ENCODE data around the gene C4B.
"Not testable (repeated sequence)": the region's sequence is repeated elsewhere in the genome, so short reads cannot be mapped to it uniquely, and the experiment has no call there.

Gene C4B

GRCh38 chr6:32037598-32038524 is 23.3 kb downstream of the C4B start, which contains the start of gene CYP21A2:
TSS of gene CYP21A2 (plus strand) at chr6:32038415. CDS start at chr6:32038423, 8 bp downstream.
- not testable (repeated sequence) for DNase-seq

- not testable (repeated sequence) for DNase-seq
These were observed 24.3 kb downstream of the C4B start for GRCh38 chr6:32038878-32039277.

GRCh38 chr6:32039321-32040274 is 25.0 kb downstream of the C4B start:
- DNase-seq, result not testable (repeated sequence)

- DNase-seq, result not testable (repeated sequence)
These were observed 25.9 kb downstream of the C4B start for GRCh38 chr6:32040299-32041049.

GRCh38 chr6:32041050-32041321 is 26.4 kb downstream of the C4B start:
- not testable (repeated sequence) for DNase-seq

- DNase-seq, result not testable (repeated sequence)
These were observed 26.8 kb downstream of the C4B start for GRCh38 chr6:32041385-32041784.

- DNase-seq, result not testable (repeated sequence)
These were observed 27.7 kb downstream of the C4B start for GRCh38 chr6:32042276-32042675.

GRCh38 chr6:32043589-32044380 is 29.2 kb downstream of the C4B start:
- not testable (repeated sequence) for DNase-seq

GRCh38 chr6:32044916-32045315 is 30.3 kb downstream of the C4B start:
- not testable (repeated sequence) for DNase-seq

GRCh38 chr6:32045811-32046449 is 31.3 kb downstream of the C4B start:
- no peak for DNase-seq

GRCh38 chr6:32046450-32047083 is 32.0 kb downstream of the C4B start:
- DNase-seq, result no peak

GRCh38 chr6:32047084-32047478 is 32.5 kb downstream of the C4B start:
- DNase-seq, result no peak

GRCh38 chr6:32047539-32047854 is 32.9 kb downstream of the C4B start:
- DNase-seq, result no peak

GRCh38 chr6:32047855-32048766 is 33.5 kb downstream of the C4B start:
- peak; percentile 47 to 64 for DNase-seq

- DNase-seq, result not testable (repeated sequence)
These were observed 34.6 kb downstream of the C4B start for GRCh38 chr6:32049149-32049548.

GRCh38 chr6:32049736-32050135 is 35.1 kb downstream of the C4B start:
- not testable (repeated sequence) for DNase-seq

GRCh38 chr6:32050562-32050961 is 36.0 kb downstream of the C4B start:
- no peak for DNase-seq

GRCh38 chr6:32052626-32053025 is 38.0 kb downstream of the C4B start:
- not testable (repeated sequence) for DNase-seq

- DNase-seq, result not testable (repeated sequence)
These were observed 38.7 kb downstream of the C4B start for GRCh38 chr6:32053314-32053713.

GRCh38 chr6:32055756-32056155 is 41.2 kb downstream of the C4B start:
- not testable (repeated sequence) for DNase-seq

Measured in CD4-positive, alpha-beta T cell treated with Interleukin-1 beta for 1 hour (primary cell).